WERI-Rb-1 (cell line): ENCODE measurements around the gene C20orf173.

ENCODE experiments used
- DNase-seq: peaks from one replicate; pipeline ENCODE4 v3.0.0-alpha.2; 2020
- H3K27ac ChIP-seq: fragments of 250-450 bp; sonication (Bioruptor Pico); 2 replicates; pipeline ENCODE4 v1.5.1; 2020; ENCODE audit warnings: mild to moderate bottlenecking, moderate library complexity
- H3K27me3 ChIP-seq: fragments of 250-450 bp; sonication (Bioruptor Pico); 2 replicates; pipeline ENCODE4 v1.5.1; 2021; ENCODE audit warnings: mild to moderate bottlenecking, low read depth, moderate library complexity; ENCODE audit not compliant: insufficient read depth, severe bottlenecking
- H3K36me3 ChIP-seq: fragments of 250-450 bp; sonication (Bioruptor Pico); 2 replicates; pipeline ENCODE4 v1.5.1; 2020; ENCODE audit warnings: mild to moderate bottlenecking, moderate library complexity
- H3K4me3 ChIP-seq: 2 replicates; pipeline ENCODE4 v1.5.1; 2011; ENCODE audit warnings: low read depth, mild to moderate bottlenecking, control low read depth, low read length
- H3K9me3 ChIP-seq: fragments of 250-450 bp; sonication (Bioruptor Pico); 2 replicates; pipeline ENCODE4 v1.5.1; 2021; ENCODE audit warnings: mild to moderate bottlenecking, moderate library complexity; ENCODE audit not compliant: severe bottlenecking
- TF ChIP-seq, protein P1 (sequence below): IDR thresholded peaks from 2 replicates; pipeline ENCODE4 v1.5.1; 2011; ENCODE audit warnings: low read depth, mild to moderate bottlenecking, control low read depth, inconsistent platforms, low read length

The C20orf173 gene, protein sequence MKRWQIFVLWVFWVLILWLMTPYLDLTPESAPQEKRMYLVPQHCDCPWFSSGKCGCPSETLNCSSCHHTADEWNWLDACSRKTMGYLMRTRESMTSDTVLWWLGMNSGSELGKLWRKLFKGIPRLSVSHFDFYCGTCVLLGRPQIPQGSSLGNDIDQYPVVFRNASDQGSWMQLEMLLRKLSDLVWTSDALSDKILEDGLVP

DNA sequence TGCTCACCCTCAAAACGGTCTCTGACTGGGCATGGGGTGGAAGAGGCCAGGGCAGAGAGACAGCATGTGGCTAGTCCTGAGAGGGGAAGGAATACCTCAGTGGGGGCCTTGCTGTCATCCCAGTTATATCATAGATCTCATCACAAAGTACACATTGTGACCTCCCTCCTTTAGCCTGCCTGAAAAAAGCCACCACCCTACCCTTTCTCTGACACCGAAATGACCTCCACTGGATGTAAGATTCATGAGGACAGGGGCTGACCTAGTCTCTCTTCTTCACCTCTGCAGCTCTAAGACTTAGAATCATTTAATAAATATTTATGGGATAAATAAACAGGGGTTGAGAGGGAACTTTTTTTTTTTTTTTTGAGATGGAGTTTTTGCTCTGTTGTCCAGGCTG lies at the start of gene C20orf173:
Gene C20orf173, minus strand, starts transcription at position 101 of the 400 bp plus-strand sequence. CDS start 279 bp downstream, outside the sequence.
- no peak within 1 kb of the TSS for H3K4me3 ChIP-seq

DNA sequence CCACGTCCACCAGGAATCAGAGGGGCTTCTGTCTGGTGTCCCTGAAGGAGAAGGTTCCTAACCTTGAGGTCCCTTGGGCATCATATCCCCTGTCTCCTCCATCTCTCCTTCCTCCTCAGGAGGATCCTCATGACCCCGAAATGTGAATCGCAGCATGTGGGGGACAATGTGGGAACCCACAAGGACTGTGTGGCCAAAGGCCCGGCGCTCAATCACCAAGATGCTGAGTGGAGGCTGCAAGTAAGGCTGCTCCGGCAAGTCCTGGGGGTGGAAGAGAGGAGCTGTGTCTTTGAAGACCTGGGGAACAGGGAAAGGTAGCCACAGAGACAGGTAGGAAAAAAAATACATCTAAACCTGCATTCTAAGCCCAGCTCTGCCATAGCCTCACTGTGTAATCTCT lies 49.7 kb upstream of the C20orf173 start:
- Histone ChIP-seq H3K4me3 (no peak overlapping the region), H3K36me3 (no peaks in the 10 kb centered on the region), H3K27ac (no peak overlapping the region), H3K27me3 (no peaks in the 10 kb centered on the region), H3K9me3 (peaks cover 4% of the 10 kb centered on the region)
- TF ChIP-seq, protein P1, sequence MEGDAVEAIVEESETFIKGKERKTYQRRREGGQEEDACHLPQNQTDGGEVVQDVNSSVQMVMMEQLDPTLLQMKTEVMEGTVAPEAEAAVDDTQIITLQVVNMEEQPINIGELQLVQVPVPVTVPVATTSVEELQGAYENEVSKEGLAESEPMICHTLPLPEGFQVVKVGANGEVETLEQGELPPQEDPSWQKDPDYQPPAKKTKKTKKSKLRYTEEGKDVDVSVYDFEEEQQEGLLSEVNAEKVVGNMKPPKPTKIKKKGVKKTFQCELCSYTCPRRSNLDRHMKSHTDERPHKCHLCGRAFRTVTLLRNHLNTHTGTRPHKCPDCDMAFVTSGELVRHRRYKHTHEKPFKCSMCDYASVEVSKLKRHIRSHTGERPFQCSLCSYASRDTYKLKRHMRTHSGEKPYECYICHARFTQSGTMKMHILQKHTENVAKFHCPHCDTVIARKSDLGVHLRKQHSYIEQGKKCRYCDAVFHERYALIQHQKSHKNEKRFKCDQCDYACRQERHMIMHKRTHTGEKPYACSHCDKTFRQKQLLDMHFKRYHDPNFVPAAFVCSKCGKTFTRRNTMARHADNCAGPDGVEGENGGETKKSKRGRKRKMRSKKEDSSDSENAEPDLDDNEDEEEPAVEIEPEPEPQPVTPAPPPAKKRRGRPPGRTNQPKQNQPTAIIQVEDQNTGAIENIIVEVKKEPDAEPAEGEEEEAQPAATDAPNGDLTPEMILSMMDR, result no peak
- DNase-seq, result no peak

More for the DNA sequence above, at the start of gene C20orf173:
- Histone ChIP-seq H3K27me3 (no peaks in the 10 kb centered on the region), H3K36me3 (no peaks in the 10 kb centered on the region), H3K27ac (no peak within 1 kb of the TSS), H3K9me3 (no peaks in the 10 kb centered on the region)
- TF ChIP-seq, protein P1, result no peak
- no peak for DNase-seq

DNA sequence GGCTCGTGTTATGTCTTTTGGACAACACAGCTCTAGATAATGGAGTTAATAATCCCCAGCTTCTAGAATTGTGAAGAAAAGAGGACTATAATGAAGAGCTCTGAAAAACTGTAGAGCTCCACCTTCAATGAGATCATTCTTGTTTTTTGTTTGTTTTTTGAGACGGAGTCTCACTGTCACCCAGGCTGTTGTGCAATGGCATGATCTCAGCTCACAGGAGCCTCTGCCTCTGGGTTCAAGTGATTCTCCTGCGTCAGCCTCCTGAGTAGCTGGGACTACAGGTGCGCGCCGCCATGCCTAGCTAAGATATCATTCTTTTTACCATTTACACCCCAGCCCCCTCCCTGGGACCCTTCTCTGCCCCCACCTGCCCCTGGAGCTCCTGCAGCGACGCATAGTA lies 49.0 kb upstream of the C20orf173 start:
- Histone ChIP-seq H3K27ac (no peak overlapping the region), H3K9me3 (peaks cover 4% of the 10 kb centered on the region), H3K27me3 (no peaks in the 10 kb centered on the region), H3K4me3 (no peak overlapping the region), H3K36me3 (no peaks in the 10 kb centered on the region)
- TF ChIP-seq, protein P1, result no peak
- DNase-seq, result no peak

DNA sequence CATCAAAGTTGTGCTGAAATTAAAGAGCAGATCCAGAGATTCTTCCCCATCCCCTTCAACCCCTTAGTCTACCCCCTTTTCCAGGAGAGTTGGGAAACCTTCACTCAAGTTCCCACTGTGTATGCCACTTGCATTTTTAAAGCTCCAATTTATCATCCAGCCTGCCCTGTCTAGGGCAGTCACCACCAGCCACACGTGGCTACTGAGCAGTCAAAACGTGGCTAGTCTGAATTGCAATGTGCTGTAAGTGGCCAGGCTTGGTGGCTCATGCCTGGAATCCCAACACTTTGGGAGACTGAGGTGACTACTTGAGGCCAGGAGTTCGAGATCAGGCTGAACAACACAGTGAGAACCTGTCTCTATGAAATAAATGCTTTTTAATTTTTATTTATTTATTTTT lies 47.4 kb upstream of the C20orf173 start:
- no peak overlapping the region for H3K27ac ChIP-seq
- TF ChIP-seq, protein P1, result no peak
- no peak overlapping the region for H3K4me3 ChIP-seq
- DNase-seq, result no peak
- H3K27me3 ChIP-seq, result no peaks in the 10 kb centered on the region
- peaks cover 4% of the 10 kb centered on the region for H3K9me3 ChIP-seq
- no peaks in the 10 kb centered on the region for H3K36me3 ChIP-seq

DNA sequence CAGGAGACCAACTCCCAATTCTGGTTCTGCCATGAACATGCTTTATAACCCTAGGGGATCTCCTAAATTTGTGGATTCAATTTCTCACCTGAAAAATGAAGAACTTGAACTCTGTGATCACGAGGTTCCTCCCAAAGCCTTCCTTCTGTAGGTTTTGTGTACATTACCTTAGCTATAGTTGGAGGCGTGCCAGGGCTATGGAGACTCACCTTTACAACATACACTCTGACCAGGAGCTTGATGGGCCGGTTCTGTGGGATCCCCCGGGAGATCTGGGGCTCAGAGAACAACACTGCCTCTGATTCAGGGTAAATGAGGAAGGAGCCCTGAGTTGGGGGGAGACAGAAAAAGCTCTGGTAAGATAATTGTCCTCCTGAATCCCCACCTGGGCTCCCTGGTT lies 46.5 kb upstream of the C20orf173 start:
- H3K4me3 ChIP-seq, result no peak overlapping the region
- H3K9me3 ChIP-seq, result no peaks in the 10 kb centered on the region
- no peak overlapping the region for H3K27ac ChIP-seq
- TF ChIP-seq, protein P1, result no peak
- no peak for DNase-seq
- H3K27me3 ChIP-seq, result no peaks in the 10 kb centered on the region
- H3K36me3 ChIP-seq, result no peaks in the 10 kb centered on the region

DNA sequence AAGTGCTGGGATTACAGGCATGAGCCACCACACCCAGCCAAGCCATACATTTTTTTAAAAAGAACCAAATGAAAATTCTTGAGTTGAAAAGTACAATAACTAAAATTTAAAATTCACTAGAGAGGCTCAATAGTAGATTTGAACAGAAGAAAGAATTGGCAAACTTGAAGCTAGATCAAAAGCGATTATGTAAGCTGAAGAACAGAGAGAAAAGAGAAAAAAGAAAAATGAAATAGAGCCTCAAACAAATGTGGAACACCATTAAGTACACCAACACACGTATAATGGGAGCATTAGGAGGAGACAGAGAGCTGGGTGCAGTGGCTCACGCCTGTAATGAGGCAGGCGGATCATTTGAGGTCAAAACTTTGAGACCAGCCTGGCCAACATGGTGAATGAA lies 43.4 kb upstream of the C20orf173 start:
- no peaks in the 10 kb centered on the region for H3K27me3 ChIP-seq
- H3K36me3 ChIP-seq, result no peaks in the 10 kb centered on the region
- no peak overlapping the region for H3K4me3 ChIP-seq
- TF ChIP-seq, protein P1, result no peak
- DNase-seq, result no peak
- no peaks in the 10 kb centered on the region for H3K9me3 ChIP-seq
- H3K27ac ChIP-seq, result no peak overlapping the region
